Inflammatory macrophage treated with lipopolysaccharide for 4 hours (primary cell): ENCODE measurements around the gene CFAP410.

Experiments used
- DNase-seq: peaks from one replicate; pipeline ENCODE4 v3.0.0-alpha.2; 2020

Gene CFAP410

GRCh38 chr21:44338971-44339910 lies at the start of gene CFAP410:
CFAP410 (minus strand) TSS chr21:44339390; CDS start chr21:44339194, 196 bp downstream.
- DNase-seq, result peak; percentile 97

DNA sequence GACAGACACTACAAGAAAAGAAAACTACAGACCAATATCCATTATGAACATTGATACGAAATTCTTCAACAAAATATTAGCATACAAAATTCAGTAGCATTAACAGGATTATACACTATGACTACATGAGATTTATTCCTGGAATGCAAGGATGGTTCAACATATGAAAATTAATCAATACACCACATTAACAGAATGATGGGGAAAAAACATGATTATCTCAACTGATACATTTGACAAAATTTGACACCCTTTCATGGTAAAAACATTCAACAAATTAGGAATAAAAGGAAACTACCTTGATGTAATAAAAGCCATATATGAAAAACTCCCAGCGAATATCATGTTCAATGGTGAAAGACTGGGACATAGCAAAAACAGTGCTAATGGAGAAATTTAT lies 45.8 kb upstream of the CFAP410 start:
- DNase-seq, result no peak

DNA sequence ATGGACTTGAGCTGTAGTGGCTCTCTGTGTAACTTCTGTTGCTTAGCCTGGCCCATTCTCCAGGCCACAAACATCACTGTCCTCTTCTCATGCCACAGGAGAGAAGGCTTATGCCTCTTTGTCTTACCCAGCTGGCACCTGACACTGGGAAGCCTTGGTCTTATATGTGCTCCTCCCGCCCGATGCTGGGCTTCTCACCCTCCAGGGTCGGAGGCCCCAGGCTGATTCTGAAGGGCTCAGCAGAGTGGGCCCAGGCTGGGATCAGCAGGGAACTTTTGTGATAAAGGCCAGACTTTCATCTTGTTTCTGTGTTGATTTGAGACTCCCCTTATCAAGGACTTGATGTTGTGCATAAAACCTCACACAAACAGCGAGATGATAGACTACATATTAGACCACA lies 44.0 kb upstream of the CFAP410 start:
- DNase-seq, result no peak

- no peak for DNase-seq
Measured at GRCh38 chr21:44382536-44382935, 43.3 kb upstream of the CFAP410 start.

- DNase-seq, result no peak
Measured at GRCh38 chr21:44381874-44382273, 42.7 kb upstream of the CFAP410 start.

DNA sequence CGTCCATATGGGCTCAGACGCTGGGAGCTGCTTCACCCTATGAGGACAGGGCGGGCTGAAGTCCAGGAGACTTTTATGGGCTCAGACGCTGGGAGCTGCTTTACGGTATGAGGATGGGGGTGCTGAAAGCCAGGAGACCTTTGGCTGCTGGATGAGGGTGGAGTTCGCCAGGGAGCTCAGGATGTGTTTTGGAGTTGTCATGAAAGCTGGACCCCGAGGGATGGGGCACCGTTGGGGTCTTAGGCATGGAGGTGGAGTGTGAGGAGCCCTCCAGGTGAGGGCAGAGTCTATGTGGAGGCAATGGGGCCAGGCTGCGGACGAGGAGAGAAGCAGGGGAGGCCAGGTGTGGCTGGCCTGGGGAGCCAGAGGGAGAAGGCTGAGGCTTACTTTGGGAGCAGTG lies 41.7 kb upstream of the CFAP410 start:
- DNase-seq, result no peak

GRCh38 chr21:44379991-44380865 lies 41.0 kb upstream of the CFAP410 start:
- no peak for DNase-seq

- no peak for DNase-seq
Measured at GRCh38 chr21:44379515-44379848, 40.3 kb upstream of the CFAP410 start.

GRCh38 chr21:44378646-44379514 lies 39.7 kb upstream of the CFAP410 start:
- no peak for DNase-seq

DNA sequence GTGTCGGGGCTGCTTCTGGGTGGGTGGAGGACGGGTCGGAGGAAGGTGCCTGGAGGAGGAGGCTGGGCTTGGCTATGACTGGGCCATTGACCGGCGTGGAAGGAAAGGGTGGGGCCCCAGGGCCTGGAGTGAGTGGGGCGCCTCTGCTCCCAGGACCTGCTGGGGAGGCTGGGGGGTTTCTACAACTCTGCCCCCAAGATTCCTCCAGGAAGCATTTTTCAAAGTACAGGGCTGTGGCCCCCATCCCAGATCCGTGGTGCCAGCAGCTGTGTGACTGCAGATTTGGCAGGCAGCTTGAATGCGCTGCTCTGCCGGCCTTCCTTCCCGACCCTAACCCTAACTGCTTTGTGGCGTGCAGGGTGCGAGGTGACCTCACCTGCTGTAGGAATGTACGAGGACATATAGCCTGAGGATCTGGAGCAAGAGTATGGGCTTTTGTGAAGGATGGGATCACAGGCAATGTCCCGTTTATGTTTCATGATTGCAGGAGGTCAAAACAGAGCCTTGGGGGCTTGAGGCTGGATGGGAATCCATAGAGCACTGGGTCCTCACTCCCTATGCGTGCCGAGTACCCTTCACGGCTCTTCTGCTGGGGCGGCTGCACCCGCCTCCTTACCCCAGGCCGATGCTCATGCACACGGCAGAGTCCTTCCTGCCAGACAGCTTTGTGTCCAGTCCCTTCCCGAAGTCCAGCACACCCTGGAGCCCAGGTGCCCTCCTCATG lies 38.9 kb upstream of the CFAP410 start:
- no peak for DNase-seq

DNA sequence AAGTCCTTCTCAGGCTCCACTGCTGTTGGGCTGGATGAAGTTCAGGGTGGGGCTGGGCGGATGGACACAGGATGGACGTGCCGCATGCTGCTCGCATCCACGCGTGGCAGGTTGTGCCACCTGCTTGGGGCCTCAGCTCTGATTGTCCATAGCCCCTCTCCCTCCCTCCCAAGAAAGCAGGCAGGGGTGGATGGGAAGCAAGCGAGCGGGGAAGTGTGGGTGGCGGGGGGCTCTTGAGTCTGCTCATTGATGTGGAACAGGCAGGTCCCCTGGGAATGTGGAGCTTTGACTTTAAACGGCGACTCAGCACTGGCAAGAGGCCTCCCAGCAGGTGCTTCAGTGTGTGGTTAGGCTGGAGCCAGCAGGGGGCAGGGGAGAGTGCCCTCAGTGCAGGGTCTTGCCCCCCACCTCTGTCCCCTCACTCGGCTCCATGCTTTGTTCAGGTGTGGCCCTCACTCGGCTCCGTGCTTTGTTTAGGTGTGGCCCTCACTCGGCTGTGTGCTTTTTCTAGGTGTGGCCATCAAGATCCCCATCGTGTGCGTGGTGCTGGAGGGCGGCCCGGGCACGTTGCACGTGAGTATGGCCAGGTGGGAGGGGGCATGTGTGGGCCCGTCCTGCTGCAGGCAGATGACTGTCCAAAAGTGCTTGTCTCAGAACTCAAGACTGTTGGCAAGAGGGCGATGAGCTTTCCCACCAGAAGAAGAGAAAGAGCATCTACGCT lies 38.2 kb upstream of the CFAP410 start:
- no peak for DNase-seq

- no peak for DNase-seq
Measured at GRCh38 chr21:44376606-44377005, 37.4 kb upstream of the CFAP410 start.

GRCh38 chr21:44375761-44376241 lies 36.6 kb upstream of the CFAP410 start:
- DNase-seq, result no peak

DNA sequence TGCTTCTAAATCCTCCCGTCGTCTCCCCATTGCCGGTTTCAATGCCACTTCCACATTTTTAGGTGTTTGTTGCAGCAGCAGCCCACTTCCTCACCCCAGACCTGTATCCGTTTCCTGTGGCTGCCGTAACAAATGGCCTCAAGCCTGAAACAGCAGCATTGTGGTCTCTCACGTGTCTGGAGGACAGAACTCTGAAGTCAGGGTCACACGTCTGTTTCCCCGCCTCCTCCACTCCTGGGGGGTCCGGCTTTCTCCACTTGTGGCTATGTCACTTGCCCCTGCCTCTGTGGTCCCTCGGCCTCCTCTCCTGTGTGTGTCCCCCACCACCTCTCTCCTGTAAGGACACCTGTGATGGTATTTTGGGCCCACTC lies 36.1 kb upstream of the CFAP410 start:
- peak; percentile 74 for DNase-seq

DNA sequence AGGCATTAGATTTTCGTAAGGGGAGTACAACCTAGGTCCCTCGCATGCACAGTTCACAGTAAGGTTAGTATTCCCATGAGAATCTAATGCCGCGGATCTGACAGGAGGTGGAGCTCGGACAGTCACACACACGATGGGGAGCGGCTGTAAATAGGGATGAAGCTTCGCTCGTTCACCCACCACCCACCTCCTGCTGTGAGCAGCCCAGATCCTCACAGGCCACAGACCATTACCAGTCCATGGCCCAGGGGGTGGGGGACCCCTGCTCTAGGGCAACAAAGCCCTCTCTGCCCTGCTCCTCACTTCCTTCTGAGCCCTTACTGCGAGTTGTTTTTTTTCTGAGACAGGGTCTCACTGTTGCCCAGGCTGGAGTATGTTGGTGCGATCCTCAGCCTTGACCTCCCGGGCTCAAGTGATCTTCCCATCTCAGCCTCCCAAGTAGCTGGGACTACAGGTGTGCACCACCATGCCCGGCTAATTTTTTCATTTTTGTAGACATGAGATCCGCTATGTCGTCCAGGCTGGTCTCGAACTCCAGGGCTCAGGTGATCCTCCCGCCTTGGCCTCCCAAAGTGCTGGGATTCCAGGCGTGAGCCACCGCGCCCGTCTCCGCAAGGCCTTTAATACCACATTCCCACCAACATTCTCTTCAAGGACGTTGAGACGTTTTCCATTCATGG lies 35.6 kb upstream of the CFAP410 start:
- DNase-seq, result no peak

DNA sequence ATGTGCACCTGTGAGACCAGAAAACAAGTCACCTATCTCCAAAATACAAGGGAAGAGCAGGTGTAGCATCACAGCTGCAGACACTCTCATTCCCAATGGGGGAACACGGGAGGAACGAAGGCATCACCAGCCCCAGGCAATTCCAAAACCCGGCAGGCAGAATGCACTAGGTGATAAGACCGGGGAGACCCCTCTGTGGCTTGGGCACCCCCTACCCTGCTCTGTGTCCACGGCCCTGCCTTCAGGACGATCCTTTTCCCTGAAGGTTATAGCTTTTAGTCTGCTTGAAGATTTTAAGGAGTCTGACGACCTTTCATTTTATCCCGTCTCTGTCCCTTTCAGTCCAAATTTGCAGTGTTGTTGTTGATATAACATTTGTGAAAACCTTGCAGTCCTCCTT lies 33.4 kb upstream of the CFAP410 start:
- no peak for DNase-seq

- no peak for DNase-seq
Measured at GRCh38 chr21:44371596-44371995, 32.4 kb upstream of the CFAP410 start.

DNA sequence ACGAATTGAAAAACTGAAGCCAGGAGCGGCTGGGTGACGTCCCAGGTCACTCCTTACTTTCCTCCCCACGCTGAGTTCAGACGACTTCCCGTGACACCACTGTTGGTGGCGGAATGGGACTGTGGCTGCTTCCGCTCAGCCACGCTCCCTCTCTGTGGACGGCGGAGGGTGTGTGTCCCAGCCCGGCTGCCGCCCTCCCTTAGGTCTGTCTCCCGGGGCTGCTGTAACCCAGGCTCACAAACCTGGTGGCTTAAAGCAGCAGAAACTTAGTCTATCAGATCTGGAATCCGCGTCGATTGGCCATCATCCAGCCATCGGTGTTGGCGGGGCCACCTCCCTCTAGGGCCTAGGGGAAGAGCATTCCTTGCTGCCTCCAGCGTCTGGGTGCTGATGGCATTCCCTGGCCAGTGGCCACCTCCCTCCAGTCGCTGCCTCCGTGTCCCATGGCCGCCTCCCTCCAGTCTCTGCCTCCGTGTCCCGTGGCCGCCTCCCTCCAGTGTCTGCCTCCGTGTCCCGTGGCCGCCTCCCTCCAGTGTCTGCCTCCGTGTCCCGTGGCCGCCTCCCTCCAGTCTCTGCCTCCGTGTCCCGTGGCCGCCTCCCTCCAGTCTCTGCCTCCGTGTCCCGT lies 31.7 kb upstream of the CFAP410 start:
- DNase-seq, result no peak

GRCh38 chr21:44370027-44370735 lies 31.0 kb upstream of the CFAP410 start:
- DNase-seq, result peak; percentile 14
